Panc1 (cell line): ENCODE measurements around the gene S100A1. TPM values are rescaled to one million over a fixed set of nuclear protein-coding genes. Genes with fewer than 3 reads are reported as not detected.
"Not testable (repeated sequence)": the region's sequence is repeated elsewhere in the genome, so short reads cannot be mapped to it uniquely, and the experiment has no call there.

ENCODE experiments used
- ATAC-seq: fragments of 200-7000 bp; cut with Tn5 transposase; 2 replicates; pipeline ENCODE4 v1.9.1; 2020; ENCODE audit warnings: mild to moderate bottlenecking, moderate library complexity
- BruUV-seq: library from RNA; stranded (reverse); fragments of 400-500 nt; replicated peaks from 2 replicates; lab custom pipeline; 2021; lab: Mats Ljungman, UMichigan
- CTCF ChIA-PET: fragments of 300-600 bp; sonication (Branson Sonifier 250); formaldehyde crosslinking; loops from one replicate; lab custom pipeline; 2022; ENCODE audit warnings: antibody characterized with exemption; lab: Charles Lee
- POLR2A ChIA-PET: fragments of 300-600 bp; sonication (Branson Sonifier 250); formaldehyde crosslinking; loops from one replicate; lab custom pipeline; 2022; ENCODE audit warnings: antibody characterized with exemption; lab: Charles Lee
- DNase-seq: peaks from one replicate; pipeline ENCODE4 v3.0.0-alpha.2; 2010; ENCODE audit warnings: low read depth, low spot score
- H3K27ac ChIP-seq: 2 replicates; pipeline ENCODE4 v1.5.1; 2011; ENCODE audit warnings: mild to moderate bottlenecking, low read length, inconsistent platforms
- H3K27me3 ChIP-seq: fragments of 200-500 bp; sonication (Bioruptor generic); 2 replicates; pipeline ENCODE4 v1.6.0; 2014; ENCODE audit warnings: low read length, inconsistent platforms; ENCODE audit not compliant: control insufficient read depth, insufficient read depth
- H3K36me3 ChIP-seq: fragments of 200-500 bp; sonication (Bioruptor generic); 2 replicates; pipeline ENCODE4 v1.5.1; 2014; ENCODE audit warnings: inconsistent platforms, mild to moderate bottlenecking, low read length, moderate library complexity; ENCODE audit not compliant: control insufficient read depth, insufficient read depth
- H3K4me1 ChIP-seq: 2 replicates; pipeline ENCODE4 v1.5.1; 2011; ENCODE audit warnings: inconsistent platforms, mild to moderate bottlenecking, low read length, moderate library complexity; ENCODE audit not compliant: control insufficient read depth, insufficient read depth
- H3K4me3 ChIP-seq, 2 experiments: 2 replicates each; pipeline ENCODE4 v1.5.1; 2011 to 2012; ENCODE audit warnings: low read depth in 2 of 2, low read length in 2 of 2, mild to moderate bottlenecking in 2 of 2, inconsistent platforms in 1 of 2, moderate library complexity in 1 of 2
- H3K9me3 ChIP-seq: fragments of 200-500 bp; sonication (Bioruptor generic); 2 replicates; pipeline ENCODE4 v1.5.1; 2014; ENCODE audit warnings: low read depth, mild to moderate bottlenecking, inconsistent platforms, low read length, moderate library complexity; ENCODE audit not compliant: control insufficient read depth, insufficient read depth
- CTCF ChIP-seq: fragments of 450-650 bp; IDR thresholded peaks from 2 replicates; pipeline ENCODE4 v1.5.1; 2017; ENCODE audit warnings: mild to moderate bottlenecking
- POLR2AphosphoS5 ChIP-seq: IDR thresholded peaks from 2 replicates; pipeline ENCODE4 v1.6.1; 2012; ENCODE audit warnings: mild to moderate bottlenecking, low read depth, low read length, moderate library complexity
- REST ChIP-seq, 2 experiments: IDR thresholded peaks; 2 replicates each; pipeline ENCODE4 v1.6.1; 2011 to 2012; ENCODE audit warnings: low read depth in 2 of 2, control low read depth in 1 of 2, low read length in 1 of 2, mild to moderate bottlenecking in 1 of 2, moderate library complexity in 1 of 2; ENCODE audit not compliant: insufficient read depth in 1 of 2
- SIN3A ChIP-seq: IDR thresholded peaks from 2 replicates; pipeline ENCODE4 v1.6.1; 2012; ENCODE audit warnings: low read depth, mild to moderate bottlenecking, low read length, moderate library complexity, borderline replicate concordance; ENCODE audit not compliant: insufficient read depth
- TCF7L2 ChIP-seq: IDR thresholded peaks from 2 replicates; pipeline ENCODE4 v1.6.1; 2011; ENCODE audit warnings: mild to moderate bottlenecking, low read depth, low read length, inconsistent platforms
- in situ Hi-C: cut with HindIII; loops from 2 replicates; pipeline ENCODE4 v1.10.0; 2016; ENCODE audit warnings: low sequenced_read_pairs, low pct_unique_long_range_greater_than_20kb
- intact Hi-C: fragments of 100-400 bp; cut with micrococcal nuclease; formaldehyde crosslinking; loops from one replicate; pipeline ENCODE4 v1.10.0; 2022; ENCODE audit not compliant: unreplicated experiment
- total RNA-seq: library from RNA; stranded (reverse); gene quantifications from one replicate; pipeline ENCODE4 v1.2.1, GENCODE V29; 2021; ENCODE audit not compliant: unreplicated experiment

Gene S100A1
- total RNA-seq, 1 experiment from 2014 or later = 2.9 TPM

GRCh38 chr1:153586347-153586746, 41.9 kb upstream of the S100A1 start:
- H3K27me3 ChIP-seq = no peaks in the 10 kb centered on the region
- ATAC-seq = no peak
- ChIA-PET POLR2A (interaction anchor here (0.6 kb wide), 1 partner anchor 1603 kb away, joined by 6 read pairs; no protein-coding TSS in a partner anchor), CTCF (no interaction called here)
- in situ Hi-C loops = no loop called here
- H3K9me3 ChIP-seq = no peaks in the 10 kb centered on the region
- no peak for DNase-seq
- no peaks in the 10 kb centered on the region for H3K36me3 ChIP-seq
- intact Hi-C loops = no loop called here
- no peaks in the 10 kb centered on the region for H3K4me1 ChIP-seq
- H3K4me3 ChIP-seq = no peak overlapping the region
- no peak for TF ChIP-seq SIN3A
- no peak for TF ChIP-seq REST (IDR thresholded peaks at IDR 0.05; ENCODE audit: insufficient read depth in 1 of 2, low read depth in 2 of 2, low read length in 1 of 2)
- TF ChIP-seq TCF7L2 = no peak
- no peak for TF ChIP-seq POLR2AphosphoS5
- no peak for TF ChIP-seq CTCF
- no TSS peak for BruUV-seq
- no peak overlapping the region for H3K27ac ChIP-seq

- TF ChIP-seq CTCF = no peak
- no peak for TF ChIP-seq TCF7L2
- no peak for TF ChIP-seq POLR2AphosphoS5
- no peak for TF ChIP-seq SIN3A
- TF ChIP-seq REST (IDR thresholded peaks at IDR 0.05; ENCODE audit: insufficient read depth in 1 of 2, low read depth in 2 of 2, low read length in 1 of 2) = no peak
- H3K36me3 ChIP-seq = no peaks in the 10 kb centered on the region
- H3K9me3 ChIP-seq = no peaks in the 10 kb centered on the region
- no TSS peak for BruUV-seq
- no peaks in the 10 kb centered on the region for H3K27me3 ChIP-seq
- no peaks in the 10 kb centered on the region for H3K4me1 ChIP-seq
- intact Hi-C loops (no loop called here), in situ Hi-C loops (no loop called here)
- no peak for DNase-seq
- ChIA-PET POLR2A (no interaction called here), CTCF (no interaction called here)
- no peak overlapping the region for H3K27ac ChIP-seq
- ATAC-seq = no peak; the same call in 1 of the 2 replicates
- H3K4me3 ChIP-seq = no peak overlapping the region
Measured at GRCh38 chr1:153587314-153587713, 40.9 kb upstream of the S100A1 start.

GRCh38 chr1:153588033-153588432, 40.2 kb upstream of the S100A1 start:
- H3K27ac ChIP-seq, H3K4me1 ChIP-seq, BruUV-seq, DNase-seq, H3K36me3 ChIP-seq, H3K4me3 ChIP-seq, H3K27me3 ChIP-seq, in situ Hi-C loops, intact Hi-C loops, H3K9me3 ChIP-seq, ATAC-seq: not testable (repeated sequence)
- ChIA-PET POLR2A (interaction anchor here (0.7 kb wide), 1 partner anchor 10 kb away, joined by 4 read pairs; no protein-coding TSS in a partner anchor), CTCF (interaction anchor here (0.7 kb wide), 1 partner anchor 378 kb away, joined by 5 read pairs; no protein-coding TSS in a partner anchor)
